ENCODE results near the gene RAB28.
"Not testable (repeated sequence)": the region's sequence is repeated elsewhere in the genome, so short reads cannot be mapped to it uniquely, and the experiment has no call there.

The RAB28 gene

GRCh38 chr4:13445841-13446790 is 38.0 kb downstream of the RAB28 start:
- H3K4me3 Mint-ChIP-seq: no peak overlapping the region
- no peaks in the 10 kb centered on the region for H3K9me3 Mint-ChIP-seq
- no peaks in the 10 kb centered on the region for H3K4me1 Mint-ChIP-seq (ENCODE audit: low read depth)
- H3K27ac Mint-ChIP-seq: no peak overlapping the region
- H3K36me3 Mint-ChIP-seq (ENCODE audit: low read depth): peaks cover 24% of the 10 kb centered on the region
- no peaks in the 10 kb centered on the region for H3K27me3 Mint-ChIP-seq

DNA sequence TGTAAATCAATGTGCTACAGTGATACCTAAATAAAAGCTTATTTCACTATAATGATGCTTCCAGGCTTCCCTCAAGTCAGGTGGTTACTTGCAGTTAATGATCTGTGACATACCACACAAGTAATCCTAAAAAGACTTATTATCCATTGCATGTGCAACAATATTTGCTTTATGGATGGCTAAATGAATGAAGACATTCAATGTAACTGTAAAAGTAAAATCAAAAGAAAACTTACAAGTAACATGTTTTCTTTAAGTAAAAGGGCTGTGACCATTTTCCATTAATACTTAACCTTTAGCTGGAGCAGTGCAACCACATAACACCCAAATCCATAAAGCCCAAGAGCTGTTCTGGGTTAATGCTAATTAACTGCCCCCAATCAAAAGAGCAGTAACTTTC is 42.6 kb downstream of the RAB28 start:
- peaks cover 13% of the 10 kb centered on the region for H3K9me3 Mint-ChIP-seq
- peaks cover 10% of the 10 kb centered on the region for H3K4me1 Mint-ChIP-seq (ENCODE audit: low read depth)
- H3K36me3 Mint-ChIP-seq (ENCODE audit: low read depth): peaks cover 43% of the 10 kb centered on the region
- H3K27me3 Mint-ChIP-seq: no peaks in the 10 kb centered on the region
- H3K27ac Mint-ChIP-seq: no peak overlapping the region
- H3K4me3 Mint-ChIP-seq: no peak overlapping the region

DNA sequence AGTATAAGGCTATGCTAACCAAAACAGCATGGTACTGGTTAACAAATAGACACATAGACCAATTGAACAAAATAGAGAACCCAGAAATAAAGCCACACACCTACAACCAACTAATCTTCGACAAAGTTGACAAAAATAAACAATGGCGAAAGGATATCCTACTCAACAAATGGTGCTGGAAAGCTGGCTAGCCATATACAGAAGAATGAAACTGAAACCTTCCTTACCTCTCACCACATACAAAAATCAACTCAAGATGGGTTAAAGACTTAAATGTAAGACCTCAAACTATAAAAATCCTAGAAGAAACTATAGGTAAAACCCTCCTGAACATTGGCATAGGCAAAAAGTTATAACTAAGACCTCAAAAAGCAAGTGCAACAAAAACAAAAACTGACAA is 47.2 kb downstream of the RAB28 start:
- H3K36me3 Mint-ChIP-seq (ENCODE audit: low read depth): peaks cover 55% of the 10 kb centered on the region
- H3K9me3 Mint-ChIP-seq: peaks cover 19% of the 10 kb centered on the region
- H3K4me3 Mint-ChIP-seq: no peak overlapping the region
- H3K27me3 Mint-ChIP-seq: no peaks in the 10 kb centered on the region
- no peak overlapping the region for H3K27ac Mint-ChIP-seq
- H3K4me1 Mint-ChIP-seq (ENCODE audit: low read depth): peaks cover 42% of the 10 kb centered on the region

GRCh38 chr4:13432453-13432852 is 51.7 kb downstream of the RAB28 start:
- Mint-ChIP-seq H3K4me3 (no peak overlapping the region), H3K36me3 (ENCODE audit: low read depth) (peaks cover 60% of the 10 kb centered on the region), H3K27ac (no peak overlapping the region), H3K4me1 (ENCODE audit: low read depth) (peaks cover 48% of the 10 kb centered on the region), H3K27me3 (no peaks in the 10 kb centered on the region), H3K9me3 (peaks cover 15% of the 10 kb centered on the region)

DNA sequence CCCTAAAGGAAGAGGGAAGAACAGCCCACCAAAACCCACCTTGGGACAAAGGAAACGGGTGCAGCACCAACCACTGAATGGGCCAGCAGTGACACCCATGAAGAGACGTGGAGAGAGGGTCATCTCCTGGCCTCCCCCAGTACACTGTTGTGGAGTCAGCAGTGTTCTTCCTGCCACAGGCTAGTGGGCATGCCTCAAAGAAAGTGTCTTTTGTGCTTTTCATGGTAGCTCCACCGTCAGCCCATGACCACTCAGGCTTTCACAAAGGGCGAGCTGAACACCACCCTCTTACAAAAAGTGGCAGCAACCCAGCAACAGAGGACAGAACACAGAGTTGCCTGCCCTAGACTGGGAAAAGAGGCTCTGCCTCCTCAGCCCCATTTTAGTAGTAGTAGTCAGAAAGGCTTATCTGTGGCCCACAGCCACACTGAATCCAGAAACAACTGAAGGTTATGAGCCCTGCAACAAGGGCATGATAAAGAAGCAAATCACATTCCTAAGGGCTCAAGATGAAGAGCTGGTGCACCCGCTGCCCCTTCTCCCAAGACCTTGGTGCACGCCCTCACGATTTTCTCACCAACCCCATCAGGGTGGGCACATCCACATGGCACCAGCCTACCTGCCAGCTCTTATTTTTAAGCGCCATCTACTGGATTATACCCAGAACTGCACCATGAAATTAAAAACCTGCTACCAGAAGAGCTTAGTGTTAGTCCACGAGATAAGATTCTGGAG is 53.1 kb downstream of the RAB28 start:
- H3K4me1 Mint-ChIP-seq (ENCODE audit: low read depth): peaks cover 36% of the 10 kb centered on the region
- peaks cover 55% of the 10 kb centered on the region for H3K36me3 Mint-ChIP-seq (ENCODE audit: low read depth)
- no peaks in the 10 kb centered on the region for H3K27me3 Mint-ChIP-seq
- no peak overlapping the region for H3K4me3 Mint-ChIP-seq
- H3K27ac Mint-ChIP-seq: no peak overlapping the region
- peaks cover under 1% of the 10 kb centered on the region for H3K9me3 Mint-ChIP-seq

DNA sequence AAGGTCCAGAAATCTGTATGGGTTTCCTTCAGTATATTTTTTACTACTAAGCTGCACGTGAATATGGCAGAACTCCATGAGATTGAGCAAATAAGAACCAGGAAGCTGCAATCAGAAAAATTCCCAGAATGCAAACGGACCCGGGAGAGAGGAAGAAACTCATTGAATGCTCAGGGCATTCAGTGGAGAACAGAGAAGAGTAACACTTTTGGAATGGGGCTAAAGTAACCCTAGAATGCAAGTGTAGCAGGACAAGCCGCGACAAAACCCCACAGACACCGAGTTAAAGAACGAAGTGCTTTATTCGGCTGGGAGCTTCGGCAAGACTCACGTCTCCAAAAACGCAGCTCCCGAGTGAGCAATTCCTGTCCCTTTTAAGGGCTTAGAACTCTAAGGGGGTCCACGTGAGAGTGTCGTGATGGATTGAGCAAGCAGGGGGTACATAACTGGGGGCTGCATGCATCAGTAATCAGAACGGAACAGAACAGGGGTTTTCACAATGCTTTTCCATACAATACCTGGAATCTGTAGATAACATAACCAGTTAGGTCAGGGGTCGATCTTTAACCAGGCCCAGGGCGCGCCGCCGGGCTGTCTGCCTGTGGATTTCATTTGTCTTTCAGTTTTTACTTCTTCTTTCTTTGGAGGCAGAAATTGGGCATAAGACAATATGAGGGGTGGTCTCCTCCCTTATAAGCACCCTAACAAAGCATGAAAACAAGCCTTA is 56.4 kb downstream of the RAB28 start:
- Mint-ChIP-seq H3K27me3 (no peaks in the 10 kb centered on the region), H3K36me3 (ENCODE audit: low read depth) (peaks cover 63% of the 10 kb centered on the region), H3K4me3 (no peak overlapping the region), H3K9me3 (peaks cover 4% of the 10 kb centered on the region), H3K4me1 (ENCODE audit: low read depth) (peaks cover 13% of the 10 kb centered on the region), H3K27ac (no peak overlapping the region)

DNA sequence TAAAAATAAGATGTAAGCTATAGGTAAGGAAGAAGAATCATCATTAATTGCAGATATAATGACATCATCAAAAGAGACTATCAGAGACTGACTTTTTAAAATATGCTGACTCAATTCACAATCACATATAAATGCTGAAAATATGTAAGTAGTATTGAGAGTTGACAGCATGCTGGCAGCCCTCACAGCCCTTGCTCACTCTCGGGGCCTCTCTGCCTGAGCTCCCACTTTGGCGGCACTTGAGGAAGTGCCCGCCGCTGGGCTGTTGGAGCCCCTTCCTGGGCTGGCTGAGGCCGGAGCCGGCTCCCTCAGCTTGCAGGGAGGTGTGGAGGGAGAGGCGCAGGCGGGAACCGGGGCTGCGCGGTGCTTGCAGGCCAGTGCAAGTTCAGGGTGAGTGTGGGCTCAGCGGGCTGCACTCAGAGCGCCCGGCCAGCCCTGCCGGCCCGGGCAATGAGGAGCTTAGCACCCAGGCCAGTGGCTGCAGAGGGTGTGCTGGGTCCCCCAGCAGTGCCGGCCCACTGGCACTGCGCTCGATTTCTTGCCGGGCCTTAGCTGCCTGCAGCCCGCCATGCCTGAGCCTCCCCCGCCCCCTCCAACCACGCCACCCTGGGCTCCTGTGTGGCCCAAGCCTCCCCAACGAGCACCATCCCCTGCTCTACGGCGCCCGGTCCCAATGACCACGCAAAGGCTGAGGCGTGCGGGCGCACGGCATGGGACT is 68.9 kb downstream of the RAB28 start:
- Mint-ChIP-seq H3K27ac (peak overlapping the region; percentile 21), H3K27me3 (no peaks in the 10 kb centered on the region), H3K4me3 (no peak overlapping the region), H3K36me3 (ENCODE audit: low read depth) (peaks cover 40% of the 10 kb centered on the region), H3K4me1 (ENCODE audit: low read depth) (peaks cover 10% of the 10 kb centered on the region), H3K9me3 (peaks cover 20% of the 10 kb centered on the region)

- Mint-ChIP-seq H3K27me3 (no peaks in the 10 kb centered on the region), H3K4me3 (no peak overlapping the region), H3K4me1 (ENCODE audit: low read depth) (peaks cover 10% of the 10 kb centered on the region), H3K27ac (no peak overlapping the region), H3K36me3 (ENCODE audit: low read depth) (peaks cover 37% of the 10 kb centered on the region), H3K9me3 (peaks cover 12% of the 10 kb centered on the region)
Measured at GRCh38 chr4:13413729-13414437, 70.3 kb downstream of the RAB28 start.

DNA sequence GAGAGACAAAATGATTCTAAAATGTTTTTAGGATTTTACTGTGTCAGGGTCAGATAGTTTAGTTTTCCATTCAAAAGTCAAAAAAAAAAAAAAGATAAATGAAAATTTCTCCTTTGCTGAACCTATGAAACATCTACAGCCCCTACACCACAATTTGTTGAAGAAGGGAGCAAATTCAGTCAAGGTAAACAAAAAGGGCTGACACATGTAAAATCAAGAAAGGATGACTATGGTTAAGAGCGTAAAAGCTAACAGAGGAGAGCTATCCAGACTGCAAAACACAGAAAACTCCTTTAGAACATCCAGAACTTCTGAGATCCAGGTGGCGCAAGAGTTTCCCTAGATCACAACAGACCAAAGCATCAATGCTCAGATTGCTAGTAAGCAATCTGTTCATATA is 72.2 kb downstream of the RAB28 start:
- Mint-ChIP-seq H3K27me3 (no peaks in the 10 kb centered on the region), H3K9me3 (peaks cover 10% of the 10 kb centered on the region), H3K36me3 (ENCODE audit: low read depth) (peaks cover 33% of the 10 kb centered on the region), H3K4me3 (no peak overlapping the region), H3K4me1 (ENCODE audit: low read depth) (peaks cover 10% of the 10 kb centered on the region), H3K27ac (no peak overlapping the region)

DNA sequence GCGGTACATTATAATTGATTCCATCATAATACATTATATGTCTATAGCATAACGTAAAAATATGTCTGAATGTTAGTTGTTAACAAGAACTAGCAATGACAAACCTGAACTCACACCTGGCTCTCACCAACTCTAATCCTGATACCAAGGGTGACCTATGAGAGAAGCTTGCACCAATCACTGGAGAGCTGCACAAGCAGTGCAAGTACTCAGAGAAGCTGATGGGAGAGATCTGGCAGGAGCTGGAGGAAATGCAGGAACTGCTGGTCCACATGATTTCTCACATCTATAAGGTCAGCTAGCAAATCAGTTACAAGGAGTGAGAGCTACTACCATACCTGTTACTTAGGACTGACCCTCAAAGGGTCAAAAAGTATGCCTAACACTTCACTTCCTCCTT is 74.8 kb downstream of the RAB28 start:
- H3K36me3 Mint-ChIP-seq (ENCODE audit: low read depth): peaks cover 30% of the 10 kb centered on the region
- H3K4me3 Mint-ChIP-seq: no peak overlapping the region
- H3K9me3 Mint-ChIP-seq: peaks cover 5% of the 10 kb centered on the region
- H3K27me3 Mint-ChIP-seq: no peaks in the 10 kb centered on the region
- peaks cover 10% of the 10 kb centered on the region for H3K4me1 Mint-ChIP-seq (ENCODE audit: low read depth)
- no peak overlapping the region for H3K27ac Mint-ChIP-seq

- H3K4me3 Mint-ChIP-seq; H3K4me1 Mint-ChIP-seq (ENCODE audit: low read depth); H3K27me3 Mint-ChIP-seq; H3K9me3 Mint-ChIP-seq; H3K27ac Mint-ChIP-seq: not testable (repeated sequence)
- peaks cover 30% of the 10 kb centered on the region for H3K36me3 Mint-ChIP-seq (ENCODE audit: low read depth)
Measured at GRCh38 chr4:13406156-13406555, 78.0 kb downstream of the RAB28 start.

DNA sequence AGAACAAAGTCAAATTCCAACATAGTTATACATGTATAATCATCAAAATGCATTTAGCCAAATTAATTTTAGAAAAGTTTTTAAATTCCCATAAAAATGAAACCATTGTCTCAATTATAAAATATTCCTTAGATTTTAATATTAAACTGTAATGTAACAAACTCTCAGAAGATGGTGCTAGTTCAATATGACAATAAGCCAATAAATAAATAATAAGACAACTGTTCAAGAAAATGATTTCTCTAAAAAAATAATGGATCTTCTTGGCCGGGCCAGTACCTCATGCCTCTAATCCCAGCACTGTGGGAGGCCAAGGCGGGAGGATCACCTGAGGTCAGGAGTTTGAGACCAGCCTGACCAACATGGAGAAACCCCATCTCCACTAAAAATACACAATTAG is 80.3 kb downstream of the RAB28 start:
- Mint-ChIP-seq H3K4me1 (ENCODE audit: low read depth) (no peaks in the 10 kb centered on the region), H3K36me3 (ENCODE audit: low read depth) (peaks cover 28% of the 10 kb centered on the region), H3K4me3 (no peak overlapping the region), H3K9me3 (no peaks in the 10 kb centered on the region), H3K27me3 (no peaks in the 10 kb centered on the region), H3K27ac (no peak overlapping the region)

DNA sequence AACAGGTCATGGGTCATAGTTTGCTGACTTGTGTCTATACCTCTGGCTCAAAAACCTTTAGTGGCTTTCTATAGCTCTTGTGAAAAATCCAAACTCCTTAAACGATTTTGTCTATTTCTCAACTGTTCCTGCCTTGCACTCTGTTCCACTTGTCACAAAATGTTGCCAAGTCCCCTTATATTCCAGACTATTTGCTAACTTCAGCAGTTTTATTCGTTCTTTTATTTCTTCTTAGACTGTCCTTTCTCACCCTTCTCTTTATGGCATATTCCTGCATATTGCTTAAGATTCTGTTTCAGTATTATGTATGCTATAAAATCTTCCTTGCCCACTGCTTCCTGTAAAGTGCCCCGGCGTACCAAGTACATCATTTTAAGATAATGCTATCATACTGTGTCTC is 80.8 kb downstream of the RAB28 start:
- H3K9me3 Mint-ChIP-seq: no peaks in the 10 kb centered on the region
- H3K27ac Mint-ChIP-seq: no peak overlapping the region
- H3K36me3 Mint-ChIP-seq (ENCODE audit: low read depth): peaks cover 26% of the 10 kb centered on the region
- no peak overlapping the region for H3K4me3 Mint-ChIP-seq
- no peaks in the 10 kb centered on the region for H3K27me3 Mint-ChIP-seq
- H3K4me1 Mint-ChIP-seq (ENCODE audit: low read depth): no peaks in the 10 kb centered on the region

DNA sequence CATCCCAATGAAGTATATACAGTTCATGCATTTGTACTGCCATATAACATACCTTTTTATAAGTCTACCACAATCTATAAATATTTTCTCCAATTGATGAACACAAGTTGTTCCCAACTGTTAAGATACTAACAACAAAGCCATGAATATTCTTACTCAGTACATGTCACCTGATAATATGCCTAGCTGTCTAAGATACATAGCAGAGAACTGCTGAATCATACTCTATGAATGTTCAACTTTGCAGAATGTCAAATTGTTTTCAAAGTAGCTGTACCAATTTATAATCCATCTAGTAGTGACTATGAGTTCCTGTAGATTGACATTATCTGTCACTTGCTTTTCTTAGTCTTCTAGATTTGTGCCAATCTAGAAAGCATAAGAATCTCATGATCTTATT is 84.9 kb downstream of the RAB28 start:
- H3K4me3 Mint-ChIP-seq: no peak overlapping the region
- H3K27ac Mint-ChIP-seq: no peak overlapping the region

More for the DNA sequence above, 84.9 kb downstream of the RAB28 start:
- H3K9me3 Mint-ChIP-seq: no peaks in the 10 kb centered on the region
- peaks cover 11% of the 10 kb centered on the region for H3K36me3 Mint-ChIP-seq (ENCODE audit: low read depth)
- H3K4me1 Mint-ChIP-seq (ENCODE audit: low read depth): no peaks in the 10 kb centered on the region
- H3K27me3 Mint-ChIP-seq: no peaks in the 10 kb centered on the region
